GM21717 (cell line): ENCODE results near the gene NCCRP1.

Experiments used
- ATAC-seq: cut with Tn5 transposase; IDR thresholded peaks from one replicate; pipeline ENCODE4 v1.9.1; 2021; ENCODE audit warnings: mild to moderate bottlenecking, moderate library complexity; ENCODE audit not compliant: unreplicated experiment

NCCRP1 gene, protein sequence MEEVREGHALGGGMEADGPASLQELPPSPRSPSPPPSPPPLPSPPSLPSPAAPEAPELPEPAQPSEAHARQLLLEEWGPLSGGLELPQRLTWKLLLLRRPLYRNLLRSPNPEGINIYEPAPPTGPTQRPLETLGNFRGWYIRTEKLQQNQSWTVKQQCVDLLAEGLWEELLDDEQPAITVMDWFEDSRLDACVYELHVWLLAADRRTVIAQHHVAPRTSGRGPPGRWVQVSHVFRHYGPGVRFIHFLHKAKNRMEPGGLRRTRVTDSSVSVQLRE

DNA sequence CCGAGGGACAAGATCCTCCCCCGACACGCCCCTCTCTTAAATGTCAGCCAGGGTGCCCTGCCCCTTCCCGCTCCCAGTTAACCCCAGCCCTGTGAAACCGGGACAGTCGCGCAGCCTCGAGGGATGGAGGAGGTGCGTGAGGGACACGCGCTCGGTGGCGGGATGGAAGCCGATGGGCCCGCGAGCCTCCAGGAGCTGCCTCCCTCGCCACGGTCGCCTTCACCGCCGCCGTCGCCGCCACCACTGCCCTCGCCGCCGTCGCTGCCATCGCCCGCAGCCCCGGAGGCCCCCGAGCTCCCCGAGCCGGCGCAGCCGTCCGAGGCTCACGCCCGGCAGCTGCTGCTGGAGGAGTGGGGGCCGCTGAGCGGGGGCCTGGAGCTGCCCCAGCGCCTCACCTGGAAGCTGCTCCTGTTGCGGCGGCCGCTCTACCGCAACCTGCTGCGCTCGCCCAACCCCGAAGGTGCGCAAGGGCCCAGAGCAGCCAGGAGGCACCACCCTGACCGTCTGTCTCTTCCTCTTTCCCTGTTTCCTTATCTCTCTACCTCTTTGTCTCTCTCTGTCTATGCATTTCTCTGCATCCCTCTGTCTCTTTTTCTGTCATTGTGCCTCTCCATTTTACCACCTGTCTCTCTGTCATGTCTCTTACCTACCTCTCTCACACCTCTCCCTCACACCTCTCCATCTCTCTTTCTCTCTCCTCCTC is at the start of gene NCCRP1:
Gene NCCRP1 (plus strand): TSS at position 105 of the 703 bp plus-strand sequence. CDS start 19 bp downstream, at position 124.
- ATAC-seq: no peak

DNA sequence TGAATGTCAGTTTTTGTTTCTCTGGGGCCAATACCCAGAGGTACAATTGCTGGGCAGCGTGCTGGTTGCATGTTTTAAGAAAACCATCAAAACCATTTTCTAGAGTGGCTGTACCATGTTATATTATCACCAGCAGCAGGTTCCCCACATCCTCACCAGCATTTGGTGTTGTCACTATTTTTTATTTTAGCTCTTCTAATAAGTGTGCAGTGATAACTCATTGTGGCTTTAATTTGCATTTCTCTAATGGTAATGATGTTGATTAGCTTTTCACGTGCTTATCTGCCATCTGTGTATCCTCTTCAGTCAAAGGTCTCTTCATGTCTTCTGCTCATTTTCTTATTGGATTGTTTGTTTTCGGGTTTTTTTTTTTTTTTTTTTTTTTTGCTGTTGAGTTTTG is 49.3 kb upstream of the NCCRP1 start:
- ATAC-seq: no peak

DNA sequence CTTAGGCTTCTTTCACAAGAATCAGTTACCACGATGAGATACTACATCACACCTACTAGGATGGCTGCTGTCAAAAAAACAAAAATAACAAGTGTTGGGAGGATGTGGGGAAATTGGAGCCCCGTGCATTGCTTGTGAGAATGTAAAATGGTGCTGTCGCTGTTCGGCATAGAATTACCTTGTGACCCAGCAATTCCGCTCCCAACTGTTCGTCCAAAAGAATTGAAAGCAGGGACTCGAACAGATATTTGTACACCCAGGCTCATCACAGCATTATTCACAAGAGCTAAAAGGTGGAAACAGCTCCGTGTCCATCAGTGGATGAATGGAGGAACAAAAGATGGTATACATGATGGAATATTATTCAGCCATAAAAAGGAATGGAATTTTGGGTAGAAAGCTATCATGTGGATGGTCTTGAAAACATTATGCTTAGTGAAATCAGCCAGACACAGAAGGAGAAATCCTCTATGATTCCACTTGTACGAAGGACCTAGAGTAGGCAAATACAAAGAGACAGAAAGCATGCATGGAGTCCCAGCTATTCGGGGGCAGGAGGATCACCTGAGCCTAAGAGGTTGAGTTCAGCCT is 47.7 kb upstream of the NCCRP1 start:
- no peak for ATAC-seq

DNA sequence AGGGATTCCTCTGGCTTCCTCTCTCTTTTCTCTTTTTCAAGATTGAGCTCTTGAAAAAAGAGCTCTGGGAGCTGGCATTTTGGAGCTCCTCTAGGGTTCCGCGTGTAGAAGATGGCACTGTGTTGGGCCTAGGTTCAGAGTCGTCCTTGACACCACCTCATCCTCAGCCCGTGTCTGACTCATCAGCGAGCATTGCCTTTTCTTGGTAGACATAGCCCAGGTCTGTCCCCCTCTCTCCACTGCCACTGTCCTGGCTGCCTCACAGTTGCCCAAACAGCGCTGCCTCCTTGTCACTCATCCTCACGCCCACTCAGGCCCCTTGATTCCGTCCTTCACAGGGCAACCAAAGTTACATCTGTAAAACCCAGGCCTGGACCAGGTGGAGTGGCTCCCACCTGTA is 46.5 kb upstream of the NCCRP1 start:
- ATAC-seq: no peak

DNA sequence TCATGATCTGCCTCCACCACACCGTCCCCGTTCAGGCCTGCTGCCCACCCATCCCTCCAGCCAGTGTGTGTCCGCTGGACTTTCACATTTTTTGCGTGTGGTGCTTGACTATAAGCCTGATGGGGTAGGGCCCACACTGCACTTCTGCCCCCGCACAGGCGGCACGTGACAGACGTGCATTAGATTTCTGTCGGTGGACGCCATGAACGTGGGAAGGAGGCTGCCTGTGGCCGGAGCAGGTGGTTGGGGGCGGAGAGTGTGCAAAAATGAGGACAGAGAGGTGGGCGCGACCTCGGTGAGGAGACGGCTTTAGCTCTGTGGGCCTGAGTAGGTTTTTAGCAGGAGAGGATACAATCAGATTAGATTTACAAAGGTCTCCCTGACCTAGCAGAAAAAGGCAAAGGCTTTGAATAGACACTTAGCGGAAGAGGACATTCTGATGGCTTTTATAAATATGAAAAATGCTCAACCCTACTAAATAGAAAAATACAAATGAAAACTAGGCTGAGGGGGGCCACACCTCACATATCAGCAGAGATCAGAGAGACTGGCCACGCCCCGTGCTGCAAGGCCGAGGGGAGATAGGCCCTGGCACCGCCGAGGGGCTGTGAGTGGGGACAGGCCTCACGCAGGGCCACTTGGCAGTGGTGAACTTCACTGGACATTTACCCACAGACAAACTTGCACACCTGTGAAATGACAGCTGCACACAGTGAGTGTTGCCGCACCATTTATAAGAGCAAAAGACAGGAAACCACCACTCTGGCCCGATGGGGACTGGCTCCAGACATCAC is 45.8 kb upstream of the NCCRP1 start:
- no peak for ATAC-seq

DNA sequence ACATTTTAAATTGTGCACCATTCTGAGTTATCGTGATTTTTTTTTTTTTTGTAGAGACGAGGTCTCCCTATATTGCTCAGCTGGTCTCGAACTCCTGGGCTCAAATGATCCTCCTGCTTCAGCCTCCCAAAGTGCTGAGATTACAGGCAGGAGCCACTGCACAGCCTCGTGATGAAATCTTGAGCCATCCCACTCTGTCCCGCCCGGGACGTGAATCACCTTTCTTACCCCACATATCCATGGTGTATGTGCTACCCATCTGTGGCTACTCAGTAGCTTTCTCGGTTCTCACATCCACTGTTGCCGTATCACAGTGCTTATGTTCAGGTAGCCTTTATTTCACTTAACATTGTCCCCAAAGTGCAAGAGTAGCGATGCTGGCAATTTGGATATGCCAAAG is 44.7 kb upstream of the NCCRP1 start:
- ATAC-seq: no peak

DNA sequence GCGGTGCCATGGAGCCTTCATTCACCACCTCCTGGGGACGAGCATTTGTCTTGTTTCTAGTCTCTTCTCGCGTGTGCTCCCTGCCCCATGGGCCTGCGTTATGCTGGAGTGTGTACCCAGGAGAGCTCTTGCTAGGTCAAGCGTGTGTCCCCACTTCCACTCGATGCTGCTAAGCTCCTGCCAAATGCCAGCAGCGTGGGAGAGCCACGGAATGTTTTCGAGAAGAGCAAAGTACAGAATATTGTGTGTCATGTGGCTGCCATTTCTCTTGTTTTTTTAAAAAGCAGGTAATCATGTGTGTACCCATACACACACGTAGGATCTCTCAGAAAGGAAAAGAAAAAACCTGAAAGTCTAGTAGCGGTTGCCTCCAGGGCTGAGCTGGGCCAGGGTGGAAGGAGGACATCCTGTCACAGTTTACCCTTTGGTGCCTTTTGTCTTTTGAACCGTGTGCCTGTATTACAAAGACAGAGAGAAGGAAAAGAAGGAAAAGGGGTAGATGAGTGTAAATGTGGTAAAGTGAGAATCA is 42.6 kb upstream of the NCCRP1 start:
- no peak for ATAC-seq

DNA sequence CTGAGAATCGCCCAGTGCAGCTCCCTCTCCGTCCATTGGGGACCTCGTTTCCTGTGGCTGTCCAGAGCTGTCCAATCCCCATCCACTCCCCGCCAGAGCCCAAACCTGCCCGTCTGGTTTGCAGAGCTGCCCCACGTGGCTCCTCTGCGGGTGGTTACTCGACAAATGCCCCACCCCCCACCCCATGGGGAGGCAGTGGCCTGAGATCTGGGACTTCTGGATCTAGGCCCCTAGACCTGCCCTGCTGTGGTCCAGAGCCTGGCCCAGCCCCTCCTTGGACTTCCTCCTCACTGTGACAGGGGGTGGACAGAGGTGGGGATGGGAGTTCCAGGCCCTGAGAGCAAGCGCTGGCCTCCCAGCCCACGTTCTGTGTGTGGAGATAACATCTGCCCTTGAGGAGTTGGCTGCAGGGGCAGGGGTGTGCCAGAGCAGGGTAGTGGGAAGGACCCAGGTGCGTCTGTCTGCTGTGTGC is 42.1 kb upstream of the NCCRP1 start:
- ATAC-seq: no peak

DNA sequence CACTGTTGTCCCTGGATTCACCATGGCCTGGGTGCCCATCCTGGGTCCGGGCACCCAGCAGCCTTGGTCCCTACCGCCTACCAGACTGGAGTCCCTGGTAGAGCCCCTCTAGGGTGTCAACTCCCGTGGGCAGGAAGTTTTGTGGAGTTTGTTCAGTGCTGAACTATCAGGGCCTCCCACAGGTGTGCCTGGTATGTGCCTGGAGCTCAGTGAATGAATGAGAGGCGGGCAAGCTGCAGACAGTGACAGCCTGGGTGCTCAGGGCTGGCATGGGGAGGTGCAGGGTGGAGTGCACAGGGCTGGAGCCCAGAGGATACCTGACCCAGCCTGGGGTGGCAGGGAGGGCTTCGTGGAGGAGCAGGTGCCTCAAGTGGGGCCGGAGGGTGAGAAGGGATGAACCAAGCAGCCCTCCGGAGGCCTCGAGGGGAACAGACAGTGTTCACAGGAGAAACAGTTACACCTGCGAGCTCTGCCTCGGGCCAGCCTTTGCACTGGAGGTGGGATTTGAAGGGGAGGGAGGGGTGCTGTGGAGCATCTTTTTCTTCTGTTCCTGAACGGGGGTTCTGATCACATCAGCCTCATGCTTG is 41.6 kb upstream of the NCCRP1 start:
- no peak for ATAC-seq

DNA sequence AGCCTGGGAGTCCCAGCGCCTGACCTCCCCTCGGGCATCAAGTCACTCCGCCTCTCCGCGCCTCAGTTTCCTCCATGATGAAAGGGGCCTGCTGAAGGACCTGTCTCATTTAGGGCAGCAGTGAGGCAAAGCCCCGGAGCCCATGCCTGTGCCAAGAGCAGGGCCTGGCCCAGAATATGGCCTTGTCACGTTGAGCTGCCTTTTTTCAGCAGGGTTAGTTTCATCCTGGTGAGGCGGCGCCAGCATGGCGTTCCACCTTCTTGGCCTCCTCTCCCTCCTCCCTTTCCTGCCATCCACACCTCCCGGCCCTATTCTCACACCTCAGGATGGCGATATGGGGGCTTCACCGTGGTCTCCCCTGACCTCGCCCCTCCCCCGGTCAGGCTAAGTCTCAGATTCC is 41.0 kb upstream of the NCCRP1 start:
- ATAC-seq: no peak

DNA sequence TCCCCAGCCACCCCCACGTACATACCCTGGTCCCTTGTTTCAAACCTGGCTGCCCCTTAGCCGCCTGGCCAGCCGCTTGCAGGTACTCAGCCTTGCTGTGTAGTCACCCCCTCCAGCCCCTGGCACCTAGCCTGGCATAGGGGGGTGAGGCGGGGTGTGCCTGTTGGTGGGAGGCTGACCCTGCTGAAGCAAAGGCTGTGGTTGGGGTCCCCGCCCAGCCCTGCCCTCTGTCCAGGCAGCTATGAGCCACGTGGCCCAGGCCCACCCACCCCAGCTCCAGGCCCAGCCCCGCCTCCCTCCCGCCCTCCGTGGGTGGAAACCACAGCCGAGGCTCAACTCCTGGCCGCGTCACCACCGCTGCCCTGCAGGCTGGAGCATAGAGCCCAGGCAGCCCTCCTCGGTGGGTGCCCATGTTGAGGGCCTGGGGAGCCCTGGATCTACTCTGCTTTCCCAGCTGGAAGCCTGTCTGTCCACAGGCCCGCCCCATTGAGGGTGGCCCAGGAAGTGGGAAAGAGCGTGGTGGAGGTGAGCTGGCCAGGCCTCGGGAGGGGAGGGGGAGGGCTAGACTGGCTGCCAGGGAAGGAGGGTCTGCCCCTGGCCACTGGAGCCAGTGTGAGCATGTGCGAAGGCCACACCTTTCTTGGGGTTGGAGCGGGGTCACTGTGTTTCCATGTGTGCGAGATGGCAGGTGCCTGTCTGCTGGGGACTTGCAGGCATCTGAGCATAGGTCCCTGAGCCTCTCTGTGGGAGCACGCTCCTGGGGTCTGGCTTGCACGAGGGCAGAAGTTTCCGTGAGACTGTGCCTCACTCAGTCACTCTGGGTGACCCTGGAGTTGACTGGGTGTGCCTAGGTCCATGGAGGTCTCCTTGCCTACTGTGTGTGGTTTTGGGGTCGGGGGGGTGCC is 40.2 kb upstream of the NCCRP1 start:
- no peak for ATAC-seq

DNA sequence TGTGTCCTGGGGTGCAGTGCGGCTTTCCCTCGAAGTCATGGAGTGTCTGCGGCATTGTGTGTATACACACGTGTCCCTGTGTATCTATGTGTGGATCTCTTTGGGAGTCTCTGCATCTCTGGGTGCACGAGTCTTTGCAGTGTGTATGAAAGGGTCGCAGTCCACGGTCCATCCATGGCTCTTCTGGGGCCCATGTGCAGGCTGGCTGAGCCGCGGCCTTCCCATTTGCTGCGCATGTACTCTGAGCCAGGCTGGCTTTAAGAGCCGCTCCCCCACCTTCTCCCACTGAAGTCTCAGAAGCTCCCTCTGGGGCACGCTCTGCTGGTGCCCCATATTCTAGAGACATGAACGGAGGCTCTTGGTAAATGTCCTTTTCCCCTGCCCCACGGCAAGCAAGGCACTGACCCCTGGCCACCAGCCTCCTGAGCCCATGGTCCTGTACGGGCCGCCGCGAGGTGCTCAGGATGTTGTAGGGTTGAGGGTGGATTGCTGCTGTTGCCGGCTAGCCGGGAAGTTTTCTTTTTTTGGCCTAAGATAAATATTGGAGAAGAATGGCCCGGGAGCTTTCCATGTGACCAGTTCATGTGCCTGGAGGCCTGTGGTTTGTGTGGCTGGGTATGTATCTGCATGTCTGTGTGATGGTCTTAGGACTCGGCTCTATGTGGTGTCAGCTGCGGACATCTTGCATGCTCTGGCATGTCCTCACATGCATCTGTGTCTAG is 39.3 kb upstream of the NCCRP1 start:
- ATAC-seq: no peak

DNA sequence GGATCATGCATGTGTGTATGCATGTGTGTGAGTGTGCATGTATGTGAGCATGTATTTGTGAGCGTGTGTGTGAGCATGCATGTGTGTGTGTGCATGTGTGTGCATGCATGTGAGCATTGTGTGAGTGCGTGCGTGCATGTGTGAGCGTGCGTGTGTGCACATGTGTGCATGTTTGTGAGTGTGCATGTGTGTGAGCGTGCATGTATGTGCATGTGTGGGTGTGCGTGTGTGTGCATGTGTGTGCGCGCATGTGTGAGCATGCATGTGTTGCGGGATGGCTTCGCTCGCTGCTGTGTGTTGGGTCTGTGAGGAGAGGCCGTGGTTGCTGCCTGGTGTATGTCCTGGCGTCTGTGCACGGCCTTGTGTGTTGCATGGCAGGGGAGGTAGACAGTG is 38.8 kb upstream of the NCCRP1 start:
- no peak for ATAC-seq

DNA sequence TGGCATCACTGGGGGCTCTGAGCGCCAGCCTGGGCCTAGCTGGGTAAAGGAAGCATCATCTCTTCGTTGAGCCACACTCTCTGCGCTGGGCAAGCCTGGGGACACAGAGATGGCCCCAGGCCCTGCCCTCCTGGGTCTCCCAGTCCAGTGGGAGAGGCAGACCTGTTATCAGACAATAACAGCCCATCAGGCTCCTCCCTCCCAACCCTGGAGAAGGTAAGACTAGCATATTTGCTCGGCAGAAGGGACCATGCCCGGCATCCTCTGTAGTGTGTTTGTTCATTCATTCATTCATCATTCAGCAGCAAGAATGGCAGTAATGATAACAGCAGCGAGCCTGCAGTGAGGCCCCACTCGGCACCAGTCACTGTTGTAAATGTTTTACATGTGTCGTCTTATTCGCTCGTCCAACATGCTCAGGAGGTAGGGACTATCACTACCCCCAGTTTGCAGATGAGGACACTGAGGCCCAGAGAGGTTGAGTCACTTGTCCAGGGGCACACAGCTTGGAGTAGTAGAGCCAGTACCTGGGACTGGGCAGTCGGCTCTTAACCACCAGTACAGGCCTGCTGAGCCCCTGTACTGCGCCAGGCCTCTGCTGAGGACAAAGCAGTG is 38.0 kb upstream of the NCCRP1 start:
- no peak for ATAC-seq

DNA sequence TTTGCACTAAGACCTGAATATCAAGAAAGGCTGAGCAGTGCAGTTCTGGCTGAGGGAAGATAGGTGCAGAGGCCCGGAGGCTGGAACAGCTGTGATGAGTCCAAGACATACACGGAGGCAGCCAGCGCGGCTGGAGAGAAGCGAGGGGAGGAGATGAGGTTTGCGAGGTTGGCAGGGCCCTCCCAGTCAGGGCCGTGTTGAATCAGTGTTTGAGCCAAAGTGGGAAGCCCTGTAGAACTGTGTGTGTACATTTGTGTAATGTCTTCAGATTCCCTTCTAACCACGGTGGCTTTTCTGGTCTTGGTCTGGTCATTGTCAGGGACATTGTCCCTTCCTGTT is 36.3 kb upstream of the NCCRP1 start:
- ATAC-seq: no peak

DNA sequence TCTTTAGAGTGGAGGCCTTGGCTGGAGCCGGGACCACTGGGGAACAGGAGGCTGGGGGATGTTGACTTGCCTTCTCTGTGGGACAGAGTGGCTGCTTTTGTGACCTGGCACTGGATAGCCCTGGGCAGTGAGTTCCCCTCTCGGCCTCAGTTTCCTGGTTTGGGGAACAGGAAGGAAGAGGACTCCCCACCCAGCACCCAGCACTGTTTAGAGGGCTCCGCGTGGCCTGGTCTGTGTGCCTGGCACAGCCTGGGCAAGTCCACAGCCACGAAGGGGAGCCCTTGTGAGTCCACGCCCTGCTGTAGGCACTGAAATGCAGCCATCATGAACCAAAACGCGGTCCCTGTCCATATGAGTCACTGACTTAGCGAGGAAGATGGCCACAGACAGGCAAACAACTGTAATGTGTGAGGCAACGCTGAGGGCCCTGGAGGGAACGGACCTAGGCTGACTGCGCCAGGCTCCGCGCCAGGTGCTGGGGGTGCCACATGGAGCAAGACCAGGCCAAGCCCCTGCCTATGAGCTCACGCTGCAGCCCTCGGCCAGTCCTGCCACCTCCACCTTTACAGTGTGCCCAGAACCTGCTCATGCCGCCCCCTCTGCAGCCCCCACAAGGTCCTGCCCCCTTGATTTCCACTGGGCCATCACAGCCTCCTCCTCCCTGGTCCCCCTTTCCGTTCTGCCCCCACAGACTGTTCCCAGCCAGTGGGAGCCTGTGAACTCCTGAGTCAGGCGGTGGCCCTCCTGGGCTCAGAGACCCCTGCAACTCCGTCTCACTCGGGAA is 35.7 kb upstream of the NCCRP1 start:
- no peak for ATAC-seq

DNA sequence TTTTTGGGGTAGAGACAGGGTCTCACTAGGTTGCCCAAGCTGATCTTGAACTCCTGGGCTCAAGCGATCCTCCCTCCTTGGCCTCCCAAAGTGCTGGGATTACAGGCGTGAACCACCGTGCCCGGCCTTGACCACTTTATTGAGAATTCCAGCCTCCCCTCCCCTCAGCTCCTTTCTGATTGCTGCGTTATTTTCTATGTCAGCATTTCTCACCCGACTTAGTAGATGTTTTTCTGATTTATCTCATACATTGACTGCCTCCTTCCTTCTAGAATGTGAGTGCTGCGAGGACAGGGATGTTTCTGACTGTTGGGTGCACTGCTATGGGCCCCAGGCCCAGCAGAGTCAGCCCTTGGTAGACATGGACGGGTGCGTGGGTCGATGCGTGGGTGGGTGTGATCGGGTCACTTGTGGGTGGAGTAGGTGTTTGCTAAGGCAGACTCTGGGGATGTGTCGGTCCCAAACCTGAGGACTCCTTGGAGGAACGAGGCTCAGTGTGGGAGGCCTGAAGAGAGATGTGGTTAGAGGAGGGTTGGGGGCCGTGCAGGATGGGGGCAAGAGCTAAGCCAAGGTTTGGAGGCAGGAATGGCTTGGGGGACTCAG is 34.2 kb upstream of the NCCRP1 start:
- no peak for ATAC-seq

DNA sequence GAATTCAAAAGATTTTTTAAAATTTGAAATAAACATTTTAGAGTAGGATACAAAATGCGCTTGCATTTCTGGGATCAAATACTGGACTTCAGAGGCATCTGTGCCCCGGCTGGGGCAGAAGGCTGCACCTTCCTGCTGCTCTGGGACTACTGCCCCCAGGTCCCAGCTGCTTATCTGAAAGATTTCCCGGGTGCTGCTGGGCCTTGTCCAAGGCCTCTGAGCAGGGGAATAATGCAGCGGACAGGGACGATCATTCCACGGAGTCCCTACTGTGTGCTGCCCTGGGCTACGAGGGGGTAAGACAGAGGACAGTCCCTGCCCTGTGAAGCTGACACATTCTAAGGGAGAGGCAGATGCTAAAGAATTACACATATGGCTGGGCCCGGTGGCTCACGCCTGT is 33.1 kb upstream of the NCCRP1 start:
- ATAC-seq: no peak
